HTR-8/SVneo (cell line): ENCODE measurements around the gene GPR78.

Experiments used
- DNase-seq: peaks from one replicate; pipeline ENCODE4 v3.0.0; 2011; ENCODE audit warnings: low spot score, mixed read lengths; ENCODE audit not compliant: insufficient read length
- FAIRE-seq: peaks from 2 replicates; lab custom pipeline; 2011; peaks lifted over from hg19 to GRCh38; lab: Jason Lieb, UNC

Gene GPR78

GRCh38 chr4:8597319-8597718 lies 17.1 kb downstream of the GPR78 start:
- FAIRE-seq (no peak), DNase-seq (no peak)

- DNase-seq (no peak), FAIRE-seq (no peak)
These were observed 17.6 kb downstream of the GPR78 start for GRCh38 chr4:8597791-8598190.

GRCh38 chr4:8598391-8599090 lies 18.3 kb downstream of the GPR78 start:
- FAIRE-seq = no peak
- no peak for DNase-seq

GRCh38 chr4:8599091-8599460 lies 18.9 kb downstream of the GPR78 start:
- no peak for DNase-seq
- FAIRE-seq = no peak

GRCh38 chr4:8599657-8600056 lies 19.5 kb downstream of the GPR78 start:
- no peak for FAIRE-seq
- DNase-seq = no peak

GRCh38 chr4:8600266-8600665 lies 20.1 kb downstream of the GPR78 start:
- DNase-seq (no peak), FAIRE-seq (no peak)

- no peak for DNase-seq
- FAIRE-seq = no peak
These were observed 20.5 kb downstream of the GPR78 start for GRCh38 chr4:8600686-8601085.

GRCh38 chr4:8601086-8601485 lies 20.9 kb downstream of the GPR78 start:
- DNase-seq (no peak), FAIRE-seq (no peak)

- DNase-seq = no peak
- no peak for FAIRE-seq
These were observed 21.4 kb downstream of the GPR78 start for GRCh38 chr4:8601556-8601955.

GRCh38 chr4:8602686-8603430 lies 22.7 kb downstream of the GPR78 start:
- no peak for DNase-seq
- no peak for FAIRE-seq

- DNase-seq (no peak), FAIRE-seq (no peak)
These were observed 23.7 kb downstream of the GPR78 start for GRCh38 chr4:8603931-8604330.

- DNase-seq = no peak
- no peak for FAIRE-seq
These were observed 25.1 kb downstream of the GPR78 start for GRCh38 chr4:8605289-8605688.

- DNase-seq = no peak
- FAIRE-seq = no peak
These were observed 26.3 kb downstream of the GPR78 start for GRCh38 chr4:8606476-8606875.

GRCh38 chr4:8606966-8607365 lies 26.8 kb downstream of the GPR78 start:
- DNase-seq = no peak

GRCh38 chr4:8607603-8608481 lies 27.6 kb downstream of the GPR78 start:
- DNase-seq = no peak
- no peak for FAIRE-seq

More at GRCh38 chr4:8606966-8607365, 26.8 kb downstream of the GPR78 start:
- FAIRE-seq = no peak

- DNase-seq (no peak), FAIRE-seq (no peak)
These were observed 28.7 kb downstream of the GPR78 start for GRCh38 chr4:8608714-8609391.

- DNase-seq = no peak
- no peak for FAIRE-seq
These were observed 29.2 kb downstream of the GPR78 start for GRCh38 chr4:8609406-8609805.

GRCh38 chr4:8609824-8610350 lies 29.7 kb downstream of the GPR78 start:
- FAIRE-seq (no peak), DNase-seq (no peak)

- FAIRE-seq (no peak), DNase-seq (no peak)
These were observed 30.8 kb downstream of the GPR78 start for GRCh38 chr4:8610858-8611616.
